Suprapubic skin (tissue), 3 donors: ENCODE results near the gene WWOX.

Experiments used
- POLR2A ChIP-seq, 2 donors: fragments of 450-650 bp; IDR thresholded peaks; one replicate each; pipeline ENCODE4 v1.6.1; 2017; ENCODE audit warnings: antibody characterized with exemption in 2 of 2, mild to moderate bottlenecking in 2 of 2, moderate library complexity in 2 of 2
- TF ChIP-seq, protein P1 (sequence below), 2 donors: fragments of 200-600 bp in 1 of 2; fragments of 450-650 bp in 1 of 2; sonication (generic) in 1 of 2; IDR thresholded peaks; one replicate each; pipeline ENCODE4 v1.5.1; 2016 to 2019; ENCODE audit warnings: antibody characterized with exemption in 2 of 2, mild to moderate bottlenecking in 1 of 2, moderate library complexity in 1 of 2

- TF ChIP-seq, protein P1, sequence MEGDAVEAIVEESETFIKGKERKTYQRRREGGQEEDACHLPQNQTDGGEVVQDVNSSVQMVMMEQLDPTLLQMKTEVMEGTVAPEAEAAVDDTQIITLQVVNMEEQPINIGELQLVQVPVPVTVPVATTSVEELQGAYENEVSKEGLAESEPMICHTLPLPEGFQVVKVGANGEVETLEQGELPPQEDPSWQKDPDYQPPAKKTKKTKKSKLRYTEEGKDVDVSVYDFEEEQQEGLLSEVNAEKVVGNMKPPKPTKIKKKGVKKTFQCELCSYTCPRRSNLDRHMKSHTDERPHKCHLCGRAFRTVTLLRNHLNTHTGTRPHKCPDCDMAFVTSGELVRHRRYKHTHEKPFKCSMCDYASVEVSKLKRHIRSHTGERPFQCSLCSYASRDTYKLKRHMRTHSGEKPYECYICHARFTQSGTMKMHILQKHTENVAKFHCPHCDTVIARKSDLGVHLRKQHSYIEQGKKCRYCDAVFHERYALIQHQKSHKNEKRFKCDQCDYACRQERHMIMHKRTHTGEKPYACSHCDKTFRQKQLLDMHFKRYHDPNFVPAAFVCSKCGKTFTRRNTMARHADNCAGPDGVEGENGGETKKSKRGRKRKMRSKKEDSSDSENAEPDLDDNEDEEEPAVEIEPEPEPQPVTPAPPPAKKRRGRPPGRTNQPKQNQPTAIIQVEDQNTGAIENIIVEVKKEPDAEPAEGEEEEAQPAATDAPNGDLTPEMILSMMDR (IDR thresholded peaks at IDR 0.05) = no peak
- TF ChIP-seq POLR2A (IDR thresholded peaks at IDR 0.05) = no peak
Measured at GRCh38 chr16:78732696-78733095, 633.2 kb downstream of the WWOX start.
